SK-N-SH (cell line): ENCODE results near the gene RPGRIP1L.

ENCODE experiments used
- JUND ChIP-seq: IDR thresholded peaks from 2 replicates; pipeline ENCODE4 v1.4.0; 2012
- POLR2AphosphoS5 ChIP-seq: IDR thresholded peaks from 2 replicates; pipeline ENCODE4 v1.6.1; 2012; ENCODE audit warnings: low read depth, low read length
- SMC3 ChIP-seq: IDR thresholded peaks from 2 replicates; pipeline ENCODE4 v1.6.1; 2012; ENCODE audit warnings: low read depth, low read length, improper control_type of control experiment
- TF ChIP-seq, protein P1 (sequence below): fragments of 200-600 bp; sonication (generic); IDR thresholded peaks from 2 replicates; pipeline ENCODE4 v1.6.1; 2017; ENCODE audit warnings: antibody characterized with exemption, mild to moderate bottlenecking, moderate library complexity

DNA sequence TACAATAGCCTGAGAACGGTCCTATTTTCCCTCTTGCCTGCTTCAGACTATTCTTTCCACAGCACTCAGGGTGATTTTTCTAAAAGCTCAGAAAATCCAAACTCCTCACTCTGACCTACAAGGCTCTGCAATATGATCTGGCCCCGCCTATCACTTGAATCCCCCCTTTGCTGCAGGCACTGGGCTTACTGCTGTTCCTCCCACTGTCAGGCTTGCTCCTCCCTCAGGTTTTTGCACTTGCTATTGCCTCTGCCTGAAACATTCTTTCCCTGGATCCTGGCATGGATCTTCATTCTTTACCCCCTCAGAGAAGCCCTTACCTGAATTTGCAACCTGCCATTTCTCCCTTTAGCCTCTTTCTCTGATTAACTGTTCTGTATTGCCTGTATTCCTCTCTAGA lies 52.3 kb downstream of the RPGRIP1L start:
- TF ChIP-seq, protein P1, sequence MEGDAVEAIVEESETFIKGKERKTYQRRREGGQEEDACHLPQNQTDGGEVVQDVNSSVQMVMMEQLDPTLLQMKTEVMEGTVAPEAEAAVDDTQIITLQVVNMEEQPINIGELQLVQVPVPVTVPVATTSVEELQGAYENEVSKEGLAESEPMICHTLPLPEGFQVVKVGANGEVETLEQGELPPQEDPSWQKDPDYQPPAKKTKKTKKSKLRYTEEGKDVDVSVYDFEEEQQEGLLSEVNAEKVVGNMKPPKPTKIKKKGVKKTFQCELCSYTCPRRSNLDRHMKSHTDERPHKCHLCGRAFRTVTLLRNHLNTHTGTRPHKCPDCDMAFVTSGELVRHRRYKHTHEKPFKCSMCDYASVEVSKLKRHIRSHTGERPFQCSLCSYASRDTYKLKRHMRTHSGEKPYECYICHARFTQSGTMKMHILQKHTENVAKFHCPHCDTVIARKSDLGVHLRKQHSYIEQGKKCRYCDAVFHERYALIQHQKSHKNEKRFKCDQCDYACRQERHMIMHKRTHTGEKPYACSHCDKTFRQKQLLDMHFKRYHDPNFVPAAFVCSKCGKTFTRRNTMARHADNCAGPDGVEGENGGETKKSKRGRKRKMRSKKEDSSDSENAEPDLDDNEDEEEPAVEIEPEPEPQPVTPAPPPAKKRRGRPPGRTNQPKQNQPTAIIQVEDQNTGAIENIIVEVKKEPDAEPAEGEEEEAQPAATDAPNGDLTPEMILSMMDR, result no peak
- TF ChIP-seq POLR2AphosphoS5 (no peak), JUND (no peak), SMC3 (no peak)
